ENCODE results near the gene ZSCAN16. TPM values are rescaled to one million over a fixed set of nuclear protein-coding genes. Genes with fewer than 3 reads are reported as not detected.
"Not testable (repeated sequence)": the region's sequence is repeated elsewhere in the genome, so short reads cannot be mapped to it uniquely, and the experiment has no call there.

Gene ZSCAN16
- total RNA-seq, 4 donors from 2014 or later, result 2.4 to 7.6 (median 4.2) TPM

GRCh38 chr6:28117386-28118050 lies 6.9 kb upstream of the ZSCAN16 start:
- WGBS, result 88% methylated on average over 2 of the region's 2 CpGs
- DNase-seq (ENCODE audit: low spot score in 2 of 2), result no peak
- TF ChIP-seq CTCF (IDR thresholded peaks at IDR 0.05) (no peak), POLR2AphosphoS5 (IDR thresholded peaks at IDR 0.05) (no peak), POLR2A (IDR thresholded peaks at IDR 0.05) (no peak), EP300 (IDR thresholded peaks at IDR 0.05) (no peak)
- no peak overlapping the region for H3K4me3 ChIP-seq
- no peaks in the 10 kb centered on the region for H3K9me3 ChIP-seq
- peaks cover 41% of the 10 kb centered on the region for H3K36me3 ChIP-seq
- no peaks in the 10 kb centered on the region for H3K27me3 ChIP-seq
- no peak overlapping the region for H3K27ac ChIP-seq
- H3K4me1 ChIP-seq, result no peaks in the 10 kb centered on the region

GRCh38 chr6:28118217-28118616 lies 6.2 kb upstream of the ZSCAN16 start:
- DNase-seq (ENCODE audit: low spot score in 2 of 2), result no peak
- Histone ChIP-seq H3K27me3 (no peaks in the 10 kb centered on the region), H3K4me3 (no peak overlapping the region), H3K27ac (no peak overlapping the region), H3K4me1 (no peaks in the 10 kb centered on the region), H3K9me3 (no peaks in the 10 kb centered on the region), H3K36me3 (peaks cover 41% of the 10 kb centered on the region)
- TF ChIP-seq POLR2AphosphoS5 (IDR thresholded peaks at IDR 0.05), result no peak
- TF ChIP-seq CTCF (IDR thresholded peaks at IDR 0.05), result no peak
- TF ChIP-seq POLR2A (IDR thresholded peaks at IDR 0.05), result no peak
- no peak for TF ChIP-seq EP300 (IDR thresholded peaks at IDR 0.05)
- WGBS, result 82% methylated on average over 1 of the region's 1 CpG

GRCh38 chr6:28121876-28122275 lies 2.5 kb upstream of the ZSCAN16 start:
- H3K4me1 ChIP-seq, result peaks cover 16% of the 10 kb centered on the region
- H3K9me3 ChIP-seq, result no peaks in the 10 kb centered on the region
- H3K27me3 ChIP-seq, result no peaks in the 10 kb centered on the region
- H3K36me3 ChIP-seq, result peaks cover 25% of the 10 kb centered on the region
- no peak overlapping the region for H3K27ac ChIP-seq
- 93% methylated on average over 2 of the region's 2 CpGs for WGBS
- H3K4me3 ChIP-seq, result no peak overlapping the region
- DNase-seq (ENCODE audit: low spot score in 2 of 2), result no peak
- no peak for TF ChIP-seq POLR2AphosphoS5 (IDR thresholded peaks at IDR 0.05)

- not testable (repeated sequence) for H3K9me3 ChIP-seq; H3K27me3 ChIP-seq; H3K4me3 ChIP-seq; H3K27ac ChIP-seq; DNase-seq (ENCODE audit: low spot score in 2 of 2)
- Histone ChIP-seq H3K4me1 (peaks cover 16% of the 10 kb centered on the region), H3K36me3 (peaks cover 29% of the 10 kb centered on the region)
- WGBS, result 95% methylated on average over 5 of the region's 5 CpGs
These were observed 2.1 kb upstream of the ZSCAN16 start for GRCh38 chr6:28122283-28122682.

- peaks cover 34% of the 10 kb centered on the region for H3K36me3 ChIP-seq
- peak overlapping the region; percentile 61 for H3K4me3 ChIP-seq
- no peaks in the 10 kb centered on the region for H3K27me3 ChIP-seq
- no peaks in the 10 kb centered on the region for H3K9me3 ChIP-seq
- DNase-seq (ENCODE audit: low spot score in 2 of 2), result no peak
- 3% methylated on average over 6 of the region's 6 CpGs for WGBS
- peak overlapping the region; percentile 42 for H3K27ac ChIP-seq
- H3K4me1 ChIP-seq, result peaks cover 16% of the 10 kb centered on the region
- TF ChIP-seq EP300 (IDR thresholded peaks at IDR 0.05), result no peak
- TF ChIP-seq CTCF (IDR thresholded peaks at IDR 0.05), result no peak
- TF ChIP-seq POLR2A (IDR thresholded peaks at IDR 0.05), result no peak
- TF ChIP-seq POLR2AphosphoS5 (IDR thresholded peaks at IDR 0.05), result no peak
These were observed 553 bp downstream of the ZSCAN16 start for GRCh38 chr6:28124971-28125353.

- Histone ChIP-seq H3K4me3 (no peak overlapping the region), H3K9me3 (no peaks in the 10 kb centered on the region), H3K36me3 (peaks cover 34% of the 10 kb centered on the region), H3K27ac (no peak overlapping the region), H3K27me3 (no peaks in the 10 kb centered on the region), H3K4me1 (peaks cover 16% of the 10 kb centered on the region)
- TF ChIP-seq CTCF (IDR thresholded peaks at IDR 0.05) (no peak), EP300 (IDR thresholded peaks at IDR 0.05) (no peak), POLR2AphosphoS5 (IDR thresholded peaks at IDR 0.05) (no peak), POLR2A (IDR thresholded peaks at IDR 0.05) (no peak)
- WGBS, result 73% methylated on average over 3 of the region's 4 CpGs
- DNase-seq (ENCODE audit: low spot score in 2 of 2), result no peak
These were observed 992 bp downstream of the ZSCAN16 start for GRCh38 chr6:28125401-28125800.

All from suprapubic skin (tissue), 4 donors.